GM23338 (cell line): ENCODE results near the gene KRTAP23-1.

Source experiments
- EZH2 ChIP-seq: fragments of 200-600 bp; sonication (generic); IDR thresholded peaks from one replicate; pipeline ENCODE4 v1.8.0; 2017; ENCODE audit warnings: antibody characterized with exemption, mild to moderate bottlenecking, low read depth; ENCODE audit not compliant: unreplicated experiment
- EZH2phosphoT487 ChIP-seq: fragments of 200-600 bp; sonication (generic); IDR thresholded peaks from one replicate; pipeline ENCODE4 v1.8.1; 2018; ENCODE audit warnings: antibody characterized with exemption; ENCODE audit not compliant: unreplicated experiment
- NANOG ChIP-seq: IDR thresholded peaks from 2 replicates; pipeline ENCODE4 v1.6.1; 2016; ENCODE audit warnings: antibody characterized with exemption, borderline replicate concordance
- POLR2AphosphoS5 ChIP-seq: IDR thresholded peaks from 2 replicates; pipeline ENCODE4 v1.6.1; 2016; ENCODE audit warnings: antibody characterized with exemption, low read depth
- STAT1 ChIP-seq: IDR thresholded peaks from one replicate; pipeline ENCODE4 v1.6.1; 2016; ENCODE audit warnings: antibody characterized with exemption; ENCODE audit not compliant: unreplicated experiment
- ZNF114 ChIP-seq: fragments of 250-450 bp; sonication (Bioruptor Pico); IDR thresholded peaks from 2 replicates; pipeline ENCODE4 v1.5.0; 2020; ENCODE audit warnings: mild to moderate bottlenecking, moderate library complexity
- TF ChIP-seq, protein P1 (sequence below), 2 experiments: fragments of 200-600 bp in 1 of 2; sonication (generic) in 1 of 2; conservative IDR thresholded peaks; 2 replicates each; pipeline versions ENCODE4 v1.5.1 to v1.6.1; 2016 to 2017; ENCODE audit warnings: antibody characterized with exemption in 2 of 2, low read depth in 2 of 2, mild to moderate bottlenecking in 2 of 2, moderate library complexity in 1 of 2
- TF ChIP-seq, protein P2 (sequence below): IDR thresholded peaks from one replicate; pipeline ENCODE4 v1.6.1; 2018; ENCODE audit warnings: antibody characterized with exemption; ENCODE audit not compliant: unreplicated experiment
- TF ChIP-seq, protein P3 (sequence below): fragments of 250-450 bp; sonication (Bioruptor Pico); IDR thresholded peaks from 2 replicates; pipeline ENCODE4 v1.5.0; 2020; ENCODE audit warnings: mild to moderate bottlenecking, moderate library complexity

DNA sequence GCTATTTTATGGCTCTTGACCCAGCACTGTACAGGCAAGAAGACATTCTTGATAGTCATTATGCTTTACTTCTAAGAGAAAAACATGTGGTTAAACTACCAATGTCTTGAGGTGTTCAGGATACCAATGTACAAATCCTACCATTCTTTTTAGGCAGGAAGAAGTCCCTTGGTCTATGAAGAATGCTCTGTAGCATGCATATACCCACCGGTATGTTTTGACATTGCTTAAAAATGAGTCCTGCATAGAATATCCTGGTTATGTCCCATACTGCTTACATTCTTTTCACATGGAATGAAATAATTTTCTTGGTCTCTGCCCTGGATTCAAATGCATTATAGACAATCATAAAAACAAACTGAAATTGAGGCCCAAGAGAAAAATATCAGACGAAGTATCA is 15.7 kb downstream of the KRTAP23-1 start:
- TF ChIP-seq, protein P1, sequence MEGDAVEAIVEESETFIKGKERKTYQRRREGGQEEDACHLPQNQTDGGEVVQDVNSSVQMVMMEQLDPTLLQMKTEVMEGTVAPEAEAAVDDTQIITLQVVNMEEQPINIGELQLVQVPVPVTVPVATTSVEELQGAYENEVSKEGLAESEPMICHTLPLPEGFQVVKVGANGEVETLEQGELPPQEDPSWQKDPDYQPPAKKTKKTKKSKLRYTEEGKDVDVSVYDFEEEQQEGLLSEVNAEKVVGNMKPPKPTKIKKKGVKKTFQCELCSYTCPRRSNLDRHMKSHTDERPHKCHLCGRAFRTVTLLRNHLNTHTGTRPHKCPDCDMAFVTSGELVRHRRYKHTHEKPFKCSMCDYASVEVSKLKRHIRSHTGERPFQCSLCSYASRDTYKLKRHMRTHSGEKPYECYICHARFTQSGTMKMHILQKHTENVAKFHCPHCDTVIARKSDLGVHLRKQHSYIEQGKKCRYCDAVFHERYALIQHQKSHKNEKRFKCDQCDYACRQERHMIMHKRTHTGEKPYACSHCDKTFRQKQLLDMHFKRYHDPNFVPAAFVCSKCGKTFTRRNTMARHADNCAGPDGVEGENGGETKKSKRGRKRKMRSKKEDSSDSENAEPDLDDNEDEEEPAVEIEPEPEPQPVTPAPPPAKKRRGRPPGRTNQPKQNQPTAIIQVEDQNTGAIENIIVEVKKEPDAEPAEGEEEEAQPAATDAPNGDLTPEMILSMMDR (conservative IDR thresholded peaks at IDR 0.05; ENCODE audit: low read depth in 2 of 2) = no peak
- TF ChIP-seq, protein P2, sequence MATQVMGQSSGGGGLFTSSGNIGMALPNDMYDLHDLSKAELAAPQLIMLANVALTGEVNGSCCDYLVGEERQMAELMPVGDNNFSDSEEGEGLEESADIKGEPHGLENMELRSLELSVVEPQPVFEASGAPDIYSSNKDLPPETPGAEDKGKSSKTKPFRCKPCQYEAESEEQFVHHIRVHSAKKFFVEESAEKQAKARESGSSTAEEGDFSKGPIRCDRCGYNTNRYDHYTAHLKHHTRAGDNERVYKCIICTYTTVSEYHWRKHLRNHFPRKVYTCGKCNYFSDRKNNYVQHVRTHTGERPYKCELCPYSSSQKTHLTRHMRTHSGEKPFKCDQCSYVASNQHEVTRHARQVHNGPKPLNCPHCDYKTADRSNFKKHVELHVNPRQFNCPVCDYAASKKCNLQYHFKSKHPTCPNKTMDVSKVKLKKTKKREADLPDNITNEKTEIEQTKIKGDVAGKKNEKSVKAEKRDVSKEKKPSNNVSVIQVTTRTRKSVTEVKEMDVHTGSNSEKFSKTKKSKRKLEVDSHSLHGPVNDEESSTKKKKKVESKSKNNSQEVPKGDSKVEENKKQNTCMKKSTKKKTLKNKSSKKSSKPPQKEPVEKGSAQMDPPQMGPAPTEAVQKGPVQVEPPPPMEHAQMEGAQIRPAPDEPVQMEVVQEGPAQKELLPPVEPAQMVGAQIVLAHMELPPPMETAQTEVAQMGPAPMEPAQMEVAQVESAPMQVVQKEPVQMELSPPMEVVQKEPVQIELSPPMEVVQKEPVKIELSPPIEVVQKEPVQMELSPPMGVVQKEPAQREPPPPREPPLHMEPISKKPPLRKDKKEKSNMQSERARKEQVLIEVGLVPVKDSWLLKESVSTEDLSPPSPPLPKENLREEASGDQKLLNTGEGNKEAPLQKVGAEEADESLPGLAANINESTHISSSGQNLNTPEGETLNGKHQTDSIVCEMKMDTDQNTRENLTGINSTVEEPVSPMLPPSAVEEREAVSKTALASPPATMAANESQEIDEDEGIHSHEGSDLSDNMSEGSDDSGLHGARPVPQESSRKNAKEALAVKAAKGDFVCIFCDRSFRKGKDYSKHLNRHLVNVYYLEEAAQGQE = no peak
- TF ChIP-seq POLR2AphosphoS5 = no peak
- TF ChIP-seq EZH2phosphoT487 = no peak
- no peak for TF ChIP-seq ZNF114 (CRISPR knock-in tag)
- no peak for TF ChIP-seq EZH2
- TF ChIP-seq, protein P3, sequence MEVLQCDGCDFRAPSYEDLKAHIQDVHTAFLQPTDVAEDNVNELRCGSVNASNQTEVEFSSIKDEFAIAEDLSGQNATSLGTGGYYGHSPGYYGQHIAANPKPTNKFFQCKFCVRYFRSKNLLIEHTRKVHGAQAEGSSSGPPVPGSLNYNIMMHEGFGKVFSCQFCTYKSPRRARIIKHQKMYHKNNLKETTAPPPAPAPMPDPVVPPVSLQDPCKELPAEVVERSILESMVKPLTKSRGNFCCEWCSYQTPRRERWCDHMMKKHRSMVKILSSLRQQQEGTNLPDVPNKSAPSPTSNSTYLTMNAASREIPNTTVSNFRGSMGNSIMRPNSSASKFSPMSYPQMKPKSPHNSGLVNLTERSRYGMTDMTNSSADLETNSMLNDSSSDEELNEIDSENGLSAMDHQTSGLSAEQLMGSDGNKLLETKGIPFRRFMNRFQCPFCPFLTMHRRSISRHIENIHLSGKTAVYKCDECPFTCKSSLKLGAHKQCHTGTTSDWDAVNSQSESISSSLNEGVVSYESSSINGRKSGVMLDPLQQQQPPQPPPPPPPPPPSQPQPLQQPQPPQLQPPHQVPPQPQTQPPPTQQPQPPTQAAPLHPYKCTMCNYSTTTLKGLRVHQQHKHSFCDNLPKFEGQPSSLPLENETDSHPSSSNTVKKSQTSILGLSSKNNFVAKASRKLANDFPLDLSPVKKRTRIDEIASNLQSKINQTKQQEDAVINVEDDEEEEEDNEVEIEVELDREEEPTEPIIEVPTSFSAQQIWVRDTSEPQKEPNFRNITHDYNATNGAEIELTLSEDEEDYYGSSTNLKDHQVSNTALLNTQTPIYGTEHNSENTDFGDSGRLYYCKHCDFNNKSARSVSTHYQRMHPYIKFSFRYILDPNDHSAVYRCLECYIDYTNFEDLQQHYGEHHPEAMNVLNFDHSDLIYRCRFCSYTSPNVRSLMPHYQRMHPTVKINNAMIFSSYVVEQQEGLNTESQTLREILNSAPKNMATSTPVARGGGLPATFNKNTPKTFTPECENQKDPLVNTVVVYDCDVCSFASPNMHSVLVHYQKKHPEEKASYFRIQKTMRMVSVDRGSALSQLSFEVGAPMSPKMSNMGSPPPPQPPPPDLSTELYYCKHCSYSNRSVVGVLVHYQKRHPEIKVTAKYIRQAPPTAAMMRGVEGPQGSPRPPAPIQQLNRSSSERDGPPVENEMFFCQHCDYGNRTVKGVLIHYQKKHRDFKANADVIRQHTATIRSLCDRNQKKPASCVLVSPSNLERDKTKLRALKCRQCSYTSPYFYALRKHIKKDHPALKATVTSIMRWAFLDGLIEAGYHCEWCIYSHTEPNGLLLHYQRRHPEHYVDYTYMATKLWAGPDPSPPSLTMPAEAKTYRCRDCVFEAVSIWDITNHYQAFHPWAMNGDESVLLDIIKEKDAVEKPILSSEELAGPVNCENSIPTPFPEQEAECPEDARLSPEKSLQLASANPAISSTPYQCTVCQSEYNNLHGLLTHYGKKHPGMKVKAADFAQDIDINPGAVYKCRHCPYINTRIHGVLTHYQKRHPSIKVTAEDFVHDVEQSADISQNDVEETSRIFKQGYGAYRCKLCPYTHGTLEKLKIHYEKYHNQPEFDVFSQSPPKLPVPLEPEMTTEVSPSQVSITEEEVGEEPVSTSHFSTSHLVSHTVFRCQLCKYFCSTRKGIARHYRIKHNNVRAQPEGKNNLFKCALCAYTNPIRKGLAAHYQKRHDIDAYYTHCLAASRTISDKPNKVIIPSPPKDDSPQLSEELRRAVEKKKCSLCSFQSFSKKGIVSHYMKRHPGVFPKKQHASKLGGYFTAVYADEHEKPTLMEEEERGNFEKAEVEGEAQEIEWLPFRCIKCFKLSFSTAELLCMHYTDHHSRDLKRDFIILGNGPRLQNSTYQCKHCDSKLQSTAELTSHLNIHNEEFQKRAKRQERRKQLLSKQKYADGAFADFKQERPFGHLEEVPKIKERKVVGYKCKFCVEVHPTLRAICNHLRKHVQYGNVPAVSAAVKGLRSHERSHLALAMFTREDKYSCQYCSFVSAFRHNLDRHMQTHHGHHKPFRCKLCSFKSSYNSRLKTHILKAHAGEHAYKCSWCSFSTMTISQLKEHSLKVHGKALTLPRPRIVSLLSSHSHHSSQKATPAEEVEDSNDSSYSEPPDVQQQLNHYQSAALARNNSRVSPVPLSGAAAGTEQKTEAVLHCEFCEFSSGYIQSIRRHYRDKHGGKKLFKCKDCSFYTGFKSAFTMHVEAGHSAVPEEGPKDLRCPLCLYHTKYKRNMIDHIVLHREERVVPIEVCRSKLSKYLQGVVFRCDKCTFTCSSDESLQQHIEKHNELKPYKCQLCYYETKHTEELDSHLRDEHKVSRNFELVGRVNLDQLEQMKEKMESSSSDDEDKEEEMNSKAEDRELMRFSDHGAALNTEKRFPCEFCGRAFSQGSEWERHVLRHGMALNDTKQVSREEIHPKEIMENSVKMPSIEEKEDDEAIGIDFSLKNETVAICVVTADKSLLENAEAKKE (CRISPR knock-in tag) = no peak
- no peak for TF ChIP-seq STAT1
- no peak for TF ChIP-seq NANOG
